Spinal cord (tissue), 10 donors: ENCODE data around the gene HDHD5. TPM values are rescaled to one million over a fixed set of nuclear protein-coding genes. Genes with fewer than 3 reads are reported as not detected.

Source experiments
- DNase-seq, 6 donors: peaks; one replicate each; pipeline versions ENCODE4 v3.0.0 to v3.0.0-alpha.2; 2013 to 2015; ENCODE audit warnings: low spot score in 6 of 6, low read depth in 4 of 6
- H3K27ac ChIP-seq: one replicate; pipeline ENCODE4 v1.5.1; 2013; ENCODE audit warnings: low read depth, low read length, control low read depth
- H3K27me3 ChIP-seq: one replicate; pipeline ENCODE4 v1.6.1; 2013; ENCODE audit warnings: low read length; ENCODE audit not compliant: control insufficient read depth, insufficient read depth
- H3K36me3 ChIP-seq: one replicate; pipeline ENCODE4 v1.6.1; 2013; ENCODE audit warnings: low read length; ENCODE audit not compliant: control insufficient read depth, insufficient read depth
- H3K4me1 ChIP-seq: one replicate; pipeline ENCODE4 v1.6.1; 2013; ENCODE audit warnings: low read length; ENCODE audit not compliant: control insufficient read depth, insufficient read depth
- H3K4me3 ChIP-seq: one replicate; pipeline ENCODE4 v1.5.1; 2013; ENCODE audit warnings: low read depth, low read length, control low read depth
- H3K9me3 ChIP-seq: one replicate; pipeline ENCODE4 v1.6.1; 2013; ENCODE audit warnings: low read length; ENCODE audit not compliant: control insufficient read depth, insufficient read depth
- WGBS: methylation state at CpG from one replicate; pipeline ENCODE4 v1.1.5; 2013; ENCODE audit warnings: missing lambda C conversion rate; ENCODE audit not compliant: insufficient coverage; 5-methylcytosine and 5-hydroxymethylcytosine counted together
- polyA plus RNA-seq, 2 donors: library from polyadenylated mRNA; unstranded; fragments of 120-200 nt; gene quantifications; one replicate each; pipeline ENCODE4 v1.2.1, GENCODE V29; 2013; ENCODE audit not compliant: insufficient read length in 2 of 2
- total RNA-seq, 2 donors: library from RNA; depleted of rRNA in 1 of 2; stranded (reverse); fragments of 120-200 nt in 1 of 2; fragments of >200 nt in 1 of 2; gene quantifications; one replicate each; pipeline versions ENCODE4 v1.2.3 to v1.2.4, GENCODE V29; 2013 to 2014
- donor health status: healthy.

Gene HDHD5
- total and polyA plus RNA-seq, 4 donors: 23.9 to 51.9 (median 36.7) TPM

DNA sequence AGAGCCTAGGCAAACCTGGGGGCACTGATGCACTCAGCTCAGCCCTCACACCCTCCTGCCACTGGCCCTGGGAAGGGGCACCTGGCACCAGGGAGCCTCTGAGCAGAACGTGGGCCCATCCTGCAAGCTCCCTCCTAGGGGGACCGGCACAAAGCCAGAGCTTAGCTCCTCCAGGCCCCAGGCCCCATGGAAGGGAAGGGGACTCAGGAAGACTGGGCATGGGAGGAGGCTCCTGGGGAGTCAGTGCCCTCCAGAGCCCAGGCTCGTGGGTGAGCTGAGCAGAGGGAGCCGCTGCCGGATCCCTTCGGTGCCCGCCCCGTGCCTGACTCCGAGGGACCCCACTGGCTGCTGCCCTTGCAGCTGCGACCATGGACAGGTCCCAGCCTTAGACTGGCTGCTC lies 31.6 kb upstream of the HDHD5 start:
- Histone ChIP-seq H3K36me3 (peaks cover 28% of the 10 kb centered on the region), H3K27ac (no peak overlapping the region), H3K27me3 (no peaks in the 10 kb centered on the region), H3K4me1 (peaks cover 7% of the 10 kb centered on the region), H3K9me3 (no peaks in the 10 kb centered on the region), H3K4me3 (no peak overlapping the region)
- DNase-seq: no peak
- WGBS: 83% methylated on average over 10 of the region's 10 CpGs

DNA sequence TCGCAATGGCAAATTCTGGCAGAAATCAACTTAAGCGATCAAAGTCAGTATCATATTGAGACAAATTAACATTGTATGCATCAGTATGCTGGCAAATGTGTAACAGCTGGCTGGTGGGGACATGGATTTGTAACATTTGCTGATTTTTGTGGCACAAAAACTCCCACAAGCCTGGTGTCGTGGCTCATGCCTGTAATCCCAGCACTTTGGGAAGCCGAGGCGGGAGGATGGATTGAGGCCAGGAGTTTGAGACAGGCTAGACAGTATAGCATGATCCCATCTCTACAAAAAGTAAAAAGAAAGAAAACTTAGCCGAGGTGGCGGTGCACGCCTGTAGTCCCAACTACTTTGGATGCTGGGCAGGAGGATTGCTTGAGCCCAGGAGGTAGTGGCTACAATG lies 17.6 kb upstream of the HDHD5 start:
- no peak overlapping the region for H3K27ac ChIP-seq
- DNase-seq: no peak
- H3K4me1 ChIP-seq: peaks cover 9% of the 10 kb centered on the region
- no peaks in the 10 kb centered on the region for H3K9me3 ChIP-seq
- whole genome bisulfite sequencing: 100% methylated on average over 2 of the region's 8 CpGs
- peaks cover 12% of the 10 kb centered on the region for H3K36me3 ChIP-seq
- H3K4me3 ChIP-seq: no peak overlapping the region
- no peaks in the 10 kb centered on the region for H3K27me3 ChIP-seq

DNA sequence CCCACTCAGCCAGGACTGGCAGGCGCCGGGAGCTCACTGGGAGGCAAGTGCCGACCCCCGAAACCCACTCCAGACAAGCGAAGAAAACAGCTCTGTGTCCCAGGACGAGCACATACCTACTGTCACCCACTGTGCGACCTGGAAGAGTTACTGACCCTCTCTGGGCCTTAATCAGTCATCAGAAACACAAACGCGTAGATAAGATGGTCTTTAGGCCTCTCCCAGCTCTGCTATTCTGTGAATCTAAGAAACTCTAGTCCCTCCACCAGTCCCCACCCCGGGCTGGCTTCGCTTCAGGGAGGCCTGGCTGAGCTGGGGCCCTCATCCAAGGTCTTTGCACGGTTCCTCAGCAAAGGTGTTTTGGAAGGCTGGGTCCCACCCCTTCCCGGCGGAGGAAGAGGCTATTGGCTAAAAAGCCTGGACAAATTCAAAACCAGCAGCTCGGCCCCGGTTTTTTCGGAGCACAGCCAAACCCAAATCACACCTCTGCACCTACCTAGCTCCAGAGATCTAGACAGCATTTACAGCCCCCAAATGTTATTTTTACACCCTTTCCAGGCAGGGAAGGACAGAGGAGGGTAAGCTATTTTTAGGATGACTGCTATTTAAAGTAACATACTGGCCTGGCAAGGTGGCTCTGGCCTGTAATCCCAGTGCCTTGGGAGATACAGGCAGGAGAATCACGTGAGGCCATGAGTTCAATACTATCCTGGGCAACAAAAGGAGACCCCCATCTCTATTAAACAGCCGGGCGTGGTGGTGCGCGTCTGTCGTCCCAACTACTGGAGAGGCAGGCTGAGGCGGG lies 13.2 kb upstream of the HDHD5 start:
- Histone ChIP-seq H3K36me3 (no peaks in the 10 kb centered on the region), H3K27me3 (no peaks in the 10 kb centered on the region), H3K9me3 (no peaks in the 10 kb centered on the region), H3K27ac (peak overlapping the region; percentile 57), H3K4me3 (peak overlapping the region; percentile 42), H3K4me1 (peaks cover 19% of the 10 kb centered on the region)
- 33% methylated on average over 15 of the region's 24 CpGs for WGBS
- no peak for DNase-seq

GRCh38 chr22:17171153-17172028 lies 12.3 kb upstream of the HDHD5 start:
- H3K36me3 ChIP-seq: no peaks in the 10 kb centered on the region
- H3K4me1 ChIP-seq: peaks cover 19% of the 10 kb centered on the region
- peak overlapping the region; percentile 94 for H3K27ac ChIP-seq
- peak; percentile 46 to 93 (median 78) for DNase-seq
- no peaks in the 10 kb centered on the region for H3K27me3 ChIP-seq
- H3K4me3 ChIP-seq: peak overlapping the region; percentile 61
- WGBS: under 1% methylated on average over 83 of the region's 83 CpGs
- H3K9me3 ChIP-seq: no peaks in the 10 kb centered on the region

DNA sequence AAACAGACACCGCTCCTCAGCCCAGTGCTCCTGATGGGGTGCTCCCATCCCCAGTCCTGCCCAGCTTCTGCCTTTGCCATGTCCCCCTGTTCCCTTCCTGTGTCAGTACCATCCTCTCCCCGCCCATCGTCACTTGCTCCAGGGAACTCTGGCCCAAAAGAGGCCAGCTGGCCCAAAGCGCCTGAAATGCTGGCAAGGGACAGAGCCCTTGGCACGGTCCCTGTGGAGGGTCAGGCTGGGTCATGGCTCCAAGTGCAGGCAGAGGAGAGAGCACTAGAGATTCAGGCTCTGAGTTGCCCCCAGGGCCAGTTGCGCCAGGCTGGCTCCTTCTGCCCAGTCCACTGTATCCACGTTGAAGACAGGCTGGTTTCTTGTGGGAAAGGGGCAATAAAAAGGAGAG lies 8.4 kb upstream of the HDHD5 start:
- Histone ChIP-seq H3K27ac (no peak overlapping the region), H3K27me3 (no peaks in the 10 kb centered on the region), H3K36me3 (no peaks in the 10 kb centered on the region), H3K4me1 (peaks cover 18% of the 10 kb centered on the region), H3K9me3 (no peaks in the 10 kb centered on the region), H3K4me3 (no peak overlapping the region)
- peak in 1 of 6 donors; percentile 61 for DNase-seq
- 68% methylated on average over 6 of the region's 7 CpGs for WGBS

DNA sequence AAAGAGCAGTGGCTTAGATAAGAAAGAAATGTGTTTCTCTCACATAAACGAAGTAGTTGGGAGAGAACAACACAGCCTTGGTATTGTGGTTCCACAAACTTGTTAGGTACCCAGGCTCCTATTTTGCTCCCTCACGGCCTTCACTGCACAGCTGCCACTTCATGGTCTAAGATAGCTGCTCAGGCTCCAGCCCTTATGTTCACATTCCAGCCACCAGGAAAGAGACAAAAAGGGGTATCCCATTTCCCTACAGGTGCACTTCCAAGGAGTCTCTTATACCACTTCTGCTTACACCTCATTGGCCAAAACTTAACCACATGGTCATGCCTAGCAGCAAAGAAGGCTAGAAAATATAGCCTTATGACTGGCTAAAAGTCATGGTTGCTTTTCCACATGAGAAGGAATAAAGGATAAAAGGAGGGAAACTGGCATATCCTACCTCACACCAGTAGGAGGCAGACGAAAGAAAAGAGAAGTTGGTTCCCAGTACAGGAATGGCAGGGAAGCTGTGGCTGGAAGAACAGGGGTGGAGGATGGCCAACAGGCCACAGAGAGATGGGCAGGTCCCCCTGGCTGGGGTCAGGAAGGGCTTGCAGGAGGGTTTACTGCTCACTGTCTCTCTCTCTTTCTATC lies 5.4 kb upstream of the HDHD5 start:
- Histone ChIP-seq H3K36me3 (no peaks in the 10 kb centered on the region), H3K27ac (no peak overlapping the region), H3K4me3 (no peak overlapping the region), H3K4me1 (peaks cover 14% of the 10 kb centered on the region), H3K9me3 (no peaks in the 10 kb centered on the region), H3K27me3 (no peaks in the 10 kb centered on the region)
- DNase-seq: no peak
- 100% methylated on average over 1 of the region's 3 CpGs for WGBS

GRCh38 chr22:17162731-17163130 lies 3.7 kb upstream of the HDHD5 start:
- peaks cover 22% of the 10 kb centered on the region for H3K4me1 ChIP-seq
- DNase-seq: peak in 1 of 6 donors; percentile 2
- H3K4me3 ChIP-seq: no peak overlapping the region
- 71% methylated on average over 5 of the region's 8 CpGs for WGBS
- no peaks in the 10 kb centered on the region for H3K9me3 ChIP-seq
- H3K27me3 ChIP-seq: no peaks in the 10 kb centered on the region
- H3K36me3 ChIP-seq: peaks cover 3% of the 10 kb centered on the region
- no peak overlapping the region for H3K27ac ChIP-seq

DNA sequence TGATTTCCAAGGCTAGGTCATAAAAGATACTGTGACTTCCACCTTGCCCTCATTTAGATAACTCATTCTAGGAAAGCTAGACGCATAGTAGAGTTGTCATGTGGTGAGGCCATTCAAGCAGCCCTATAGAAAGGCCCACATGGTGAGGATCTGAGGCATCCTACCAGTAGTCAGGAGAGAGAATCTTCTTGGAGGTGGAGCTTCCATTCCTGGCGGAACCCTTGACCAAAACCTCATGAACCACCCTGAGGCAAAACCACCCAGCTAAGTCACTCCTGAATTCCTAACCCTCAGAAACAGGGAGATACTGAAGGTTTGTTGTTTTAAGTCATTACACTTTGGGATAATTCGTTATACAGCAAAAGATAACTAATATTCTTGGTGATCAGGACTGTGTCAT lies 2.9 kb upstream of the HDHD5 start:
- 20% methylated on average over 1 of the region's 3 CpGs for WGBS
- Histone ChIP-seq H3K4me3 (no peak overlapping the region), H3K36me3 (peaks cover 3% of the 10 kb centered on the region), H3K27ac (no peak overlapping the region), H3K9me3 (no peaks in the 10 kb centered on the region), H3K27me3 (no peaks in the 10 kb centered on the region), H3K4me1 (peaks cover 20% of the 10 kb centered on the region)
- no peak for DNase-seq

DNA sequence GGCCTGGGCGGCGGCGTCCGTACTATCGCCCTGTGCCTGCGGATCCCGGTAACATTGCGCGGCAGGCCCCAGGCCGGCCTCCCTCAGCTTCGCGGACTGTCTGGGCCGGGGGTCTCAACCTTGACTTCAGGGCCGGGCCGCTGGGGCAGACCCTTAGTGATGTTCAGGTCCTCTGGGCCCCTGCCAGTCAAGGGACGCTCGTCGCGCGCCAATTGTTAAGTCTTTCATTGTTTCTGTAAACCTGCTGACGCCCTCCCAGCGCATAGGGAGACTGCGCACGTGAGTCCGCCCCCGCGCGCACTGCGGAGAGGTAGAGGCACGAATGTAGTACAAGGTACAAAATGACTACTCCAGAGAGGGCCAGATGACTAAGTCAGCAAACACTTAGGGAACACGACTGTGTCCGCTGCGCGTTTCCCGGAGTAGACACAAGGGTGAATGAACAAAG lies 451 bp upstream of the HDHD5 start:
- Histone ChIP-seq H3K9me3 (no peaks in the 10 kb centered on the region), H3K27me3 (no peaks in the 10 kb centered on the region), H3K4me1 (peaks cover 24% of the 10 kb centered on the region), H3K4me3 (peak overlapping the region; percentile 63), H3K27ac (peak overlapping the region; percentile 42), H3K36me3 (peaks cover 7% of the 10 kb centered on the region)
- DNase-seq: peak in 5 of 6 donors; percentile 28 to 86 (median 45)
- 2% methylated on average over 35 of the region's 35 CpGs for WGBS
